Cerebellar nuclear complex (tissue), 1 donor: ENCODE results near the gene SRF.
"Not testable (repeated sequence)": the region's sequence is repeated elsewhere in the genome, so short reads cannot be mapped to it uniquely, and the experiment has no call there.

Experiments used
- DNase-seq, 2 experiments: peaks; one replicate each; lab custom pipeline; 2025; lab: John Stamatoyannopoulos, UW

SRF gene

GRCh38 chr6:43170931-43171706, at the start of gene SRF:
SRF (plus strand) TSS chr6:43171269; CDS start chr6:43171657, 388 bp downstream.
- peak; percentile 97 for DNase-seq

- DNase-seq = no peak
These were observed 48.9 kb upstream of the SRF start for GRCh38 chr6:43122146-43122545.

- peak in 1 of 2 experiments; percentile 44 for DNase-seq
These were observed 47.4 kb upstream of the SRF start for GRCh38 chr6:43123461-43124314.

GRCh38 chr6:43124481-43124880, 46.6 kb upstream of the SRF start:
- no peak for DNase-seq

- DNase-seq = no peak
These were observed 46.0 kb upstream of the SRF start for GRCh38 chr6:43125119-43125518.

GRCh38 chr6:43125555-43125954, 45.5 kb upstream of the SRF start:
- no peak for DNase-seq

GRCh38 chr6:43127180-43127579, 43.9 kb upstream of the SRF start:
- no peak for DNase-seq

- no peak for DNase-seq
These were observed 43.2 kb upstream of the SRF start for GRCh38 chr6:43127877-43128276.

- DNase-seq = no peak
These were observed 42.1 kb upstream of the SRF start for GRCh38 chr6:43128926-43129325.

GRCh38 chr6:43129434-43130194, 41.5 kb upstream of the SRF start:
- no peak for DNase-seq

GRCh38 chr6:43130429-43130828, 40.6 kb upstream of the SRF start:
- DNase-seq = no peak

GRCh38 chr6:43131379-43131778, 39.7 kb upstream of the SRF start:
- DNase-seq = not testable (repeated sequence)

GRCh38 chr6:43138267-43138666, 32.8 kb upstream of the SRF start:
- DNase-seq = no peak

- not testable (repeated sequence) for DNase-seq
These were observed 31.1 kb upstream of the SRF start for GRCh38 chr6:43139973-43140372.

GRCh38 chr6:43141644-43142043, 29.4 kb upstream of the SRF start:
- no peak for DNase-seq

- no peak for DNase-seq
These were observed 29.0 kb upstream of the SRF start for GRCh38 chr6:43142101-43142500.

GRCh38 chr6:43143235-43144128, 27.6 kb upstream of the SRF start:
- peak; percentile 65 to 75 for DNase-seq

GRCh38 chr6:43144879-43145278, 26.2 kb upstream of the SRF start:
- DNase-seq = no peak

- DNase-seq = no peak
These were observed 24.8 kb upstream of the SRF start for GRCh38 chr6:43146261-43146660.

GRCh38 chr6:43146709-43147688, 24.1 kb upstream of the SRF start:
- DNase-seq = no peak
